HG03025 (cell line): ENCODE measurements around the gene PTPRG.

Source experiments
- ATAC-seq: cut with Tn5 transposase; IDR thresholded peaks from one replicate; pipeline ENCODE4 v1.9.1; 2021; ENCODE audit warnings: mild to moderate bottlenecking, moderate library complexity; ENCODE audit not compliant: unreplicated experiment, low FRiP score

PTPRG gene

DNA sequence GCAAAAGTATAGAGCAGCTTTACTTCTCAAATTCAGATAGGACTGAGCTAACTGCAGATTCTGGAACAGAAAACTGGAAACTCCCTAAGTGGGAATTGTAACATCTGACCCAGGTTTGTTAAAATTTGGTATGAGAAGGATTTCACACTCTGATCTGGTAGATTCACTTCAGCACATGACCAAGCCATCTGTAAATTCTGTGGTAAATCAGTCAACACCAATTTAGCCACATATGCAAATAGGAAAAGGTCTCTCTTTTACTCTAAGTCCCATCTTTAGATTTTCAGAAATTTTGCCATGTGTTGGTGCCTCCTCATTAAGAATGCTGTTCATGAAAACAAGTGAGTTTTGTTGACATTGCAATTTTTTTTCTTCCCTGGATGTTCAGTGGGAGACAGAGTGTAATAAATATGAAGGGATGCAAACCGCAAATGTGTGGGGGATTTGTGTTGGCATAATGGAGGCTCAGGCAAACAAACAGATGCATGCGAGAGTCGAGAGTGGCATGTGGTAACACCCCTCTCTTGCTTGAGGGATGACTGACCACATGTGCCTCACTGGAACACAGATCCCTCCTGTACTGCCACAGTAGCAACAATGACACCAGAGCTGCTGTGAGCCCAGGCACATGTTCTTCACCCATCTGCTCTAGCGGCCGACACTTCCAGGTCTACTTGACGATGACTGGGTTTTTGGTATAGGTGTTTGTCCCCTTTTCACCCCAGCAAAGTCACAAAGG lies 665.4 kb downstream of the PTPRG start:
- ATAC-seq = no peak

DNA sequence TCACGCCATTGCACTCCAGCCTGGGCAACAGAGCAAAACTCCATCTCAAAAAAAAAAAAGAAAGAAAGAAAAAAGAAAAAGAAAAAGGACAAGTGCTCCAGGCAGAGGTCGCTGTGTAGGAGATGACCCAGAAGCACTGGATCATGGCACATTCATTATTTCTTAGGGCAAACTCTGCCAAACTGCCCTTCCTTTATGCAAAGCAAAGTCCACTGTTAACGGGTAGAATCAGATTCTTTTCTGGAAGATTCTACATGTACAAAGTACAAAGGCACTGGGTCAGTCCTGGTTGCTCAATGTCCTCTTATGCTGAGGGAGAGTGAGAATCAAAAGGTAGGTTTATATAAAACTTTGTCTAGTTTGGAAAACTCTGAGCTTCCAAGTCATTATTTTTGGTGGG lies 667.1 kb downstream of the PTPRG start:
- ATAC-seq = no peak

DNA sequence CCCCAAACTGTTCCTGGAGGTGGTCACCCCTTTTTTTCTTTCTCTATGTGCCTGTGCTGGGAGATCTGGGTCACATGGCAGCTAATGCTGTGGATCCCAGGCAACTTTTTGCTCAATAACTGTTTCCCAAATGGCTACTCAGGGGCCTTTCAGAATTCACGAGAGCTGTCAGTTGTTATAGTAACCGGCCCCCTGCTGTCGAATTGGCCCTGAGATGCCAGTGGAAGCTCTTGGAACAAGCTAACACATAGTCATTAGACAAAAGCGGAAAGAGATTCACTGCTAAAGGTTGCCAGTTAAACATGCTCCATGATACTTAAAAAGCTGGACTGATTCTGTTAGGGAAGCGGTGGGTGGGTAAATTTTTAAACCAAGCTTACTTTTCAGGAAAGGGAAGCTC lies 667.8 kb downstream of the PTPRG start:
- no peak for ATAC-seq

DNA sequence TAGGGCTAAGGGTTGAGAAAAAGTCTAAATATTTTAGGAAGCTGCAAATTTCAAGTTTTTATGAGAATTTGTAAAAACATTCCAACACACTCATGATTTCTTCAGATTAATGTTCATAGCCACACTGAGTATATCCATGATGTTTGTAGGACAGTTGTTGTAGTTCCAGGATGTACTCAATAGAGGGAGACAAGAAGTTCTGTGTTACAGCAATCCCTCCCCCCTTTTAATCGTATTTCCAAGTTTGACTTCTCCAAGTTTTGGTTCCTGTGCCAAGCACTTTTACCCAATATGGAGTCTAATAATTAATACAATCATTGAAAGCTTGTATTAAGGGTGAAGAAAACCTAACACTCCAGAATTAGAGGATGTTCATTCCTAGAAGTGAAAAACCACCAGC lies 668.5 kb downstream of the PTPRG start:
- ATAC-seq = no peak

DNA sequence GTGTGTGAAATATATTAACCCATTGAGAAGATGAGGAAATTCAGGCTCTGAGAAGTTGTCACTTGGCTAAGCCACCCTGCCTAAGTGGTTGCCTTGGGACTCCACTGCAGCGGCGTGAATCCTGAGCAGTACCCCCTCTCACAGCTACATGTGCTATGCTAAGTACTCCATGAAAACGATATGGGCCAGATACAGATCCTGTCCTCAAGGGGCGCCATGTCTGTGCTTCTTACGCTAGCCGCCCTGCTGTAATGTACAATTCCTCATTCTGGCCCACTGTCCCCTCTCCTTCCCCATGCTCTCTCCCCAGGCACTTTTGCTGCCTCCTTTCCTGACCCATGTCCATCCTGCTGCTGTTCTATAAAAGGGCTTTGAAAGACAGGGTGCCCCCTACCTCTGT lies 671.7 kb downstream of the PTPRG start:
- ATAC-seq = no peak

DNA sequence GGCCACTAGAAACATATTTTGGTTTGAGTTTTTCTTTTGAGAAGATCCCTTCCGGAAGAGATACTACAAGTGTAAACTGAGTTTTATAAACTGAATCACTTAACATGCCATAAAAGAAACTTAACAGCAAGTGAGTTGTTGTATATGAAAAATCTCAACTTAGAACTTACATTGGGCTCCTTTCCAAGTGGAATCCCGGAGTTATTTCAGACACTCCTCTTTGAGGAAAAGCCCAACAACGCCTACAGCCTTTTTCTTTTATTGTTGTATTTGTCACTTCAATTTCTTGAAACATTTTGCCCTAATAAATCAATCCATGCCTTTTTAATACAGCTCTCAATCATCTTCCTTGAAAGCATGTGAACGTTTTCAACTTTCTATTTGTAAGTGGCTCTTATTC lies 674.6 kb downstream of the PTPRG start:
- ATAC-seq = no peak

DNA sequence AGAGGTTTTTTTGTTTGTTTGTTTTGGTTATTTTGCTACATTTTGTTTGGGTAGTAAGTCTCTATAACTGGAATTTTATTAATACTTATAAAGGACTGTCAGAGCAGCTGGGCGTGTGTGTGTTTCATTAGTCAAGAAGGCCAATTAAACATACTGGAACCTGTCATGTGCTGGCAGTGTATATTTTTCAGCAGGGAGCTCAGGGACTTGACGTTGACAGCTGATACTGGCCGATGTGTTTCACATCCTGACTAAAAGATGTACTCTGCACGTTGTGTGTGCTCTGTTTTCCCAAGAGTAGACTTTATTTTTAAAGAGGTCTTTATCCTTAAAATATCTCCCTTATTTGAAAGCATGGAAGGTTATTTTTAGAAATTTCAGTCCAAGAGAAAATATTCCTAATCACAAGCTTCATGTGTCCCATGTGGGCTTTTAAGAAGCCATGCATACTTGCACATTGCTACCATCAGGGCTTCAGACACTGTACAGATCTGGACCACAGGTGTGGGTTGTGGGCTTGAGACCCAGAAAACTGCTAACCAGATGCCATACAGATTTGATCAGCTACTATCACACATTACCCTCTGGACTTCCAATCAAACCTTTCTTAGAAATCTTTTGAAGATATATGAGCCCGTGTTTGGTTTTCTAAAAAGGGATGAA lies 676.0 kb downstream of the PTPRG start:
- no peak for ATAC-seq

DNA sequence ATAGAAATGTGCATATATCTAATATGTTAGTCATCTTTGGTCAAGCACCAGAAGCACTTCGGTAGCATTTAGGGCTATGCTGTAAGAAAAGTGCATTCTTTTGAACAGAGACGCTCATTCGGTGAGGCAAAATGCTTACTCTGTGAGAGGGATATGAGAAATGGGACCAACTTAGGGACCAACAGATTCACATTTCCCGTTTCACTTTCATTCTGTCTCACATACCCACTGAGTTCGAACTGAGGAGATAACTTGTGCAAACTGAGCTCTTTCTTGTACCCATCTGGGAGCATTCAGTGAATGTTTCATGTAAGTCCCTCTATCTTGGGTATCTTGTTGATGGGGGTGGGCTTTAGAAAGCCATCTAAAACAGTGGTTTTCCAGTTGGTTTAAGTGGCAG lies 676.6 kb downstream of the PTPRG start:
- peak; percentile 78 for ATAC-seq

DNA sequence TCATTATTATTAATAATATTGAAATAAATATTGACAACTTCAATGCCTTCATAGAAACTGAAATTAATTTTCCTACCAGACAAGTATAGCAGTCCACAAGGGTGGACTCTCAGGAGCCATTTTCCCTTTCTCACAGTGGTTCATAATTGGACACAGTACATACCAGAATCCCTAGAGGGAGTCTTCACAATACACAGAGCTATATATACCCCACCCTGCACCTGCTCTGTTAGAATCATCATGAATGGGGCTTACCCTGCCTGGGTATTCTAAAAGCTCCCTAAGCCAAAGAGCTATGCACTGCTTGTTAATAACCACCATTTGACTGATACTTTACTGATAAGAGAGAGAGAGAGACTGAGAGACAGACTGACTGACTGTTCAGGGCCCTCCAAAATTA lies 677.1 kb downstream of the PTPRG start:
- ATAC-seq = no peak

DNA sequence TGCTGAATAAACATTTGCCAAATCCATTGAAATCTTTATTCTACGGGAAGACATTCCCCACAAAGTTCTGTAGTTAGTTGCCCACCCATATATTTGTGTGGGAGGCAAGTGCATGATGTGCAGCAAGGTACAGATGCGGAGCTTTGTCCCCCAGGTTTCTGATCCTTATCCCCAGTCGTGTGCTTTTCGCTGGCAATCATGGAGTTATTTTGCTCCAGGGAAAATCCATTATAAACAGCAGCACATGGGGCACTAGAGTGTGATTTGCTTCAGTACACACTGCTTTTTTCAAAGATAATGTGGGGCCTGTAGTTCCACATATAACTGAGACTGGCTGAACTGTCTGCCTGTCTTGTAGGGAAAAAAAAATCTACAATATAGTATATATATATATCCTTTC lies 679.9 kb downstream of the PTPRG start:
- no peak for ATAC-seq

DNA sequence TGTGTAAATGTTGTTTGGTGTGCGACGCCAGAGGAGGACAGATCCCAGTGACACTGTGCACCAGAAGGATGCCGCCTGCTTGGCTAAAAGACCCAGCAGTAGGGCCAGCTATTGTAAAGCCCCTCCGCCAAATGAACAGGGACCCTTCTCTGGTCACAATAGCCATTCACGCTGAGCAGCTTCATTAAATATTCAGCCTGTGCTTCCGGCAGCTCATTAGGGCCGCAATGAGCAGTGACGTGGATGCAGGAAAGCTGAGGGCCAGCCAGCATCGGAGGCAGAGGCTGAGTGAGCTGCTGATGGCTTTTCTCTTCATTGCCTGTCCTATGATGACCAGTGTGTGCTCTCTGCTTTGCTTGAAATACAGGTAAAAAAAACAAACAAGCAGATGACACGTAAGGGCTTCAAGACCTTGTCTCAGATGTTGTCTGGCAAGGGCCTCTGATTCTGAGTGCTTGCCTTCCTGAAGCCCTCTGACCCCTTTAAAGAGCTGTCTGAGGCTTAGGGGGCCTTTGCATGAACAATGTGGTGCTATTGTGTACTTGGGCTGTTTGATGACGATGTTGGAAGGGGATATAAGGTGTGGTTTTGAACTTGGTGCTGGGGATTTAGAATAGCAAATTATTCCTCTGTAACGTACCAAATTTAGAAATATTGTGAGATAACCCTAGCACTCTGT lies 681.6 kb downstream of the PTPRG start:
- no peak for ATAC-seq

DNA sequence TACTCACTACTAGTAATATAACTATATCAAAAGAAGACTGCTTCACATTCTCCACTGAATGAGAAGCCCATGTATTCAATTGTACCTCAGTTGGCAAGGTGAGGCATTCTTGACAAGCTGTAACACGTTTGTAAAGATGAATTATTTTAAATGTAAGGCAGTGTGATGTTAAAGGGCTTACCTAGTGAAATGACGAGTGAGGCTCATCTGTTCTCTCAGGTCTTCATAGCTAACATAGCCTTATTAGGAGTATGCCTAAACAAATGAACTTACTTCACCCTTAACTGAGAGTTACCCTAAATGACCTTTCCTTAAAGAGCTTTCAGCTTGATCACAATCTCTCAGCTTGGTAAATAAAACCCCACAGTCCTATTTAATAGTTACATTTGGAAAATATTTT lies 684.7 kb downstream of the PTPRG start:
- ATAC-seq = no peak

DNA sequence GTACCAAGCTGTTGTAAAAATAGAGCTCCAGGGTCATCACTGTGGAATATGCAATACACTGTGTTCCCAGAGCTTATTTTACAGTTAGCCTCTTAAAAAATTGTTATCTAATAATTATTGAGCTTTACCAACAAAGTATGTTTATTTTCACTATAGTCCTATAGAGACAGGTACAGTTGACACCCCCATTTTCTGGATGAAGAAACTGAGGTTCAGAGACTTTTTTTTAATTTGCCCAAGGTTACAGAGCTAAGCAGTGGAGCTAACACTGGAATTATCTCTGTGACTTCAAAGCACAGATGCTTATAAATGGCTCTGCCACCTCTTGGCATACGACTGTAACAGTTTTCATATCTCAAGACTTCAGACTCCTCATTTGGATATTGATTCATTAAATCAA lies 685.6 kb downstream of the PTPRG start:
- ATAC-seq = no peak

DNA sequence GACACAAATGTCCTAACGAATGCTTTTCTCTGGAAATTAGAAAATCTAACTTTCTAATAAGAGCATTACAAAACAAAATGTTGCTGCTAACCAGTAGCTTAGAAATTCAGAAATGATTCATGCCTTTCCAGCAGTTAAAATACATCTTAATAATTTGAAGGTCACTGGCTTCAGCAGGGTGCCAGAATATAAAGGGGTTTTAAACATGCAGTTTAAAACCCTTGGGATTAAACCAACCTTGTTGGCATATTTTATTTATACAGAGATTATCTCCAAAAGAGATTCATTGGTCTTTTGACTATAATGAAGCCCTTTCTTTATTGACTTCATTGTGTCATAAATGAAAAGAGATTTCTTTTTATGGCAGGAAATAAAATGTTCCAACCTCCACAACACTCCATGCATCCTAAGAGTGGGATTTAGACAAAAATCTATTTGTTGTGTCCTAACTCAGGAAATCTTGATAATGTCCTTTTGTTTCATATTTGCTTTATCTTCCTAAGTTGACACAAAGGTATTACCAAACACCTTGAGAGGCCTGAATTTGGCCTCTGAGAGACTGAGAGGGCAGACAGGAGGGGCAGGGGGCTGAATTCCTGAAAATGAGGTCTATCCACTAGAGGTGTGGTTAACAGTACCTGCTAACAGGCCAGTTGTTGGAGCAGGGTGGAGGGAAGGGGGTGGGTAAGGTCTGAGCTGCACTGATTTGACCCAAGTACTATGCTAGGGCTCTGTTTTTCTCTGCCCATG lies 687.5 kb downstream of the PTPRG start:
- ATAC-seq = no peak

DNA sequence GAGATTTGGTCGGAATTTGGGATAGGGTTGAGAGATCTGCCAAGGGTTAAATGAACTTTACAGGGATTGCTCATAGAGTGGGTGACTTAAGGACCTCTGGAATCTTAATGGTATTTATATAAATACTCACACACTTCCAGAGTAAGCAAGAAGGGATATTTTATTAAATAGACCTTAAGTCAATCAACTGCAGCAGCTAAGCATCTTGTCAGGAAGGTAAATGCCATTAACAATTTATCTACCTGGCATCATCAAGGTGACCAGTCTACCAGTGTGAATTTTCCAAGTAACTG lies 688.1 kb downstream of the PTPRG start:
- no peak for ATAC-seq

DNA sequence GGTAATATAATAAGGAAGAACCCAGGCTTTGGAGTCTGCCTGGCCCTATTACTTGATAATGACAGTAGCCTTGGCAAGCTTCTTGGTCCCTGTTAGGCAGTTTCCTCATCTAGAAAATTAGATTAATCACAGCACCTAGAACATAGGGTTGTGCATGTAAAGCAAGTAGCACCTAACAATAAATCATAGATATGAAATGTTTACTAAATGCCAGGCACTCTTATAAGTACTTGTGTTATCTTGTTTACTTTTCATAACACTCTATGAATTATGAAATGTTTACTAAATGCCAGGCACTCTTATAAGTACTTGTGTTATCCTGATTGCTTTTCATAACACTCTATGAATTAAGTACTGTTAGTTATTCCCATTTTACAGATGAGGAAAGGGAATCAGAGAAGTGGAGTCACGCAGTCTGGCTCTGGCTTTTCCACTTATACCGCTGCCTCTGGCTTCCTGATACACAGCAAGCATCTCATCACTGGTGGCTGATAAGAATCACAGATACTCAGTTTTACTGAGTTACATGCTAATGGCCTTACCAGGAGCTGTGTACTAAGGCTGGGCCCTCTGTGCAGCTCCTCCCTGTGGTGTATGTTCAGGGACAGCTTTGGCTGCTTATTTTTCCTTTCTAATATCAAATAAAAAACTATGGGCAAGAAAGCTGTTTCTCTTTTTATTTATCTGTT lies 688.6 kb downstream of the PTPRG start:
- no peak for ATAC-seq

DNA sequence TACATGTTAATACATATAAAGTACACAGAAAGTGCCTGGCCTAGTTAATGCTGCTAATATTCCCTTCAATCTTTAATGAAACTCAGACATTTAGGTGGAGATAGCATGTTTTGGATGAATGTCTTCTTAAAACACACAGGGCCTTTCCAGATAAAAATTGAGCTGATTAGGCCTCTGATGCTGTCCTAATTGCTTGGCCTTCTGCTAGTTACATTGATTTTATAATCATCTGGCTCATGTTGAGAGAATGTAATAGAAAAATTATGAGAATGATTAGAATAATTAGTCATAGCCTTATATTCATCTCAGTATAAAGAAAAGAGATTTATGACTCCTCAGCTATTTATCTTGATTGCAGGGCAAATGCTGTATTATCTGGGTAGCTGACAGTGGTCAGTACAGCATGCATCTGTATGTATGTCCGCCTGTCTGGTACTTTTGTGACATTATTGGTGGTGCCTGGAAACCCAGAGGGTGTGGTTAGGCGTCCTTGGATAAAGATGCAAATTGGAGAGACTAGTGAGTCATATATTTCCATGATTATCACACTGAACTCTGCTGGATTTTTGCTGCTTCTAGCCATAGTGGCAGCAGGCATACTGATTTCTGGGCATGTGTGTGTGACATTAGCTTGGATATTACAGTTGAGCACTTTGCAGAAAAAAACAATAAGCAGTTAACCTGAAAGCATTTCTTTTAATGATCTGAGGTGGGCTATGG lies 691.2 kb downstream of the PTPRG start:
- no peak for ATAC-seq

DNA sequence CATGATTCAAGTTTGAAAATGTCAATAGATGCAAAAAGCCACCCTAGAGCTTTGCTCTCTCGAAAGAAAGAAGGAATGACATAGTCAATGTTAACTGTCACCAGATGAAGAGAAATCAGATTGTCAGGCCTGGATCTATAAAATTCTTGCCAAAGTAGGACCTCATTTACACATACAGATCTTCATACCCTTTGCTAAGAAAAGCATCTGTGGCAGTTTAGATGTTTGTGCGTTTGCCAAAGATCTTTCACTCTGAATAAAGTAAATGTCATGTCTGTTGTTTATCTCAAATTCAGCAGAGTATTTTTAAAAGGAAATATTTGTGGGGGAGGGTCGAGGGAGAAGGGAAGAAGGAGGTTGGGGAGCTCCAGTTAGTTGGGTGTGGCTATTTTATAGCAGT lies 692.6 kb downstream of the PTPRG start:
- no peak for ATAC-seq

DNA sequence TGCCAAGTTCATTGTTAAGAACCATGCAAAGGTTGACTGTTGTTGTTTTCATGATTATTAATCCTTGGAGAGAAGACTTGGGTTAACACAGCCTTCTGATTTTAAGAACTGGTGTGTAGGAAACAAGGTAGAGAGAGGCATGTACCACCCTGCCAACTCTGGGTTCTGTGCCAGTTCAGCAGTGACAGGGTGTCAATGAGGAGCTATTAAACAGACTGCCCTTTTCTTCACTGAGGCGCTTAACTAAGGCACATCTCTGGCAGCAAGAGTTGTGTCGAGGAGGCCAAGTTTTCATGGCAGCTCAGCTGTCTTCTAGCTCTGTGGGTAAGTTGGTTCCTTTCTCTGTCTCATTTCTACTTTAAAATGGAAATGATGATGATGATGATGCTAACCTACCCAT lies 694.4 kb downstream of the PTPRG start:
- no peak for ATAC-seq

DNA sequence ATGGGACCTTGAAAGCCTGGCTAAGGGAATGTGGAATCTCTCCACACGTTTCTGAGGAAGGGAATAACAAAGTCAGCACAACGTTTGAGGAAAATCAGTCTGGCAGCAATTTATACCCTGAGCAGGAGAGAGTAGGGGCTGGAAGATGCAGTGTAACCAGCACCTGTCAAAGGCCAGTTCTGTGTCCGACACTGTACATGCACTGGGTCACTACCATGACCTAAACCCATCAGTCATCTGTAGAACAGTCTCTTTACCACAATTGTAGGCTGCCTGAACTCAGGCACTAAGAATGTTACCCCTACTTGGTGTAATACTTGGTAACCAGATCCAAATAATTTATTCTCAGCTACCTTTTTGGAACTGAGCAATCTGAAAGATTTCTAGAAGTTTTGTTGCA lies 698.6 kb downstream of the PTPRG start:
- no peak for ATAC-seq
